Activated naive CD4-positive, alpha-beta T cell treated with anti-CD3 and anti-CD28 coated beads, Interleukin-2, amount 10 ng/mL, durations not matched to agents 7 days and 5 days (primary cell): ENCODE measurements around the gene NCK1.

ENCODE experiments used
- CTCF ChIA-PET: fragments of 350-600 bp; sonication (Branson Sonifier 250); formaldehyde crosslinking; loops from one replicate; lab custom pipeline; 2021; ENCODE audit warnings: antibody characterized with exemption; lab: Charles Lee
- DNase-seq: peaks from one replicate; pipeline ENCODE4 v3.0.0-alpha.2; 2020
- H3K27ac Mint-ChIP-seq: one replicate; pipeline ENCODE4 v1.8.0; 2021; ENCODE audit warnings: mild to moderate bottlenecking, moderate library complexity, mixed read lengths
- H3K27me3 Mint-ChIP-seq: one replicate; pipeline ENCODE4 v1.8.0; 2021; ENCODE audit warnings: mild to moderate bottlenecking, mixed read lengths
- H3K36me3 Mint-ChIP-seq: one replicate; pipeline ENCODE4 v1.8.0; 2021; ENCODE audit warnings: mixed read lengths
- H3K4me1 Mint-ChIP-seq: one replicate; pipeline ENCODE4 v1.8.0; 2021; ENCODE audit warnings: mixed read lengths
- H3K4me3 Mint-ChIP-seq: one replicate; pipeline ENCODE4 v1.8.0; 2021; ENCODE audit warnings: mild to moderate bottlenecking, moderate library complexity, mixed read lengths
- H3K9me3 Mint-ChIP-seq: one replicate; pipeline ENCODE4 v1.8.0; 2021; ENCODE audit warnings: mixed read lengths

The NCK1 gene

DNA sequence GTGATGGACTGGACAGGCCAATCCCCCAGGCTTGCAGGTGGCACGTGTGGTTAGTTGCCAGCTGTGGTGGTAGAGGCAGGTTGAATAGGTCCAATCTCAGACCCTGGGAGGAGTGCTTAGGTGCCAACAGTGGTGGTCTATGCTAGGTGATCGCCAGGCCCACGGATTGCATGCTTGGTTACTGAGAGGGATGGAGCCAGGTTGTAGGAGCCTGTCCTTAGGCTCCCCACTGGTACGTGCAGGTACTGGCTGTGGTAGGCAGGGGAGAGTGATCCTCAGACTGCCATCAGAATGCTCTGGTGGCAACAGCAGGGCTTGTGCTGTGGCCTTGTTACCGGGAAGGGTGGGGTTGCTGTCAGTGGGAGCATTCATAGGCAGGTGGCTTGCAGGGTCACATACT, 44.7 kb downstream of the NCK1 start:
- CTCF ChIA-PET: interaction anchor here (1.5 kb wide), 1 partner anchor 107 kb away, joined by 3 read pairs; no protein-coding TSS in a partner anchor
- DNase-seq: no peak
- Mint-ChIP-seq H3K36me3 (peaks cover 38% of the 10 kb centered on the region), H3K4me1 (peaks cover 34% of the 10 kb centered on the region), H3K4me3 (no peak overlapping the region), H3K27me3 (no peaks in the 10 kb centered on the region), H3K27ac (no peak overlapping the region), H3K9me3 (peaks cover 25% of the 10 kb centered on the region)

- Mint-ChIP-seq H3K27ac (no peak overlapping the region), H3K27me3 (no peaks in the 10 kb centered on the region), H3K4me3 (no peak overlapping the region), H3K9me3 (peaks cover 24% of the 10 kb centered on the region), H3K36me3 (peaks cover 39% of the 10 kb centered on the region), H3K4me1 (peaks cover 36% of the 10 kb centered on the region)
- CTCF ChIA-PET: interaction anchor here (1.5 kb wide), 1 partner anchor 105 kb away, joined by 3 read pairs; no protein-coding TSS in a partner anchor
- DNase-seq: no peak
Measured at GRCh38 chr3:136908297-136908696, 46.3 kb downstream of the NCK1 start.

GRCh38 chr3:136909187-136909586, 47.2 kb downstream of the NCK1 start:
- CTCF ChIA-PET: no interaction called here
- H3K27ac Mint-ChIP-seq: no peak overlapping the region
- peaks cover 36% of the 10 kb centered on the region for H3K4me1 Mint-ChIP-seq
- H3K4me3 Mint-ChIP-seq: no peak overlapping the region
- no peaks in the 10 kb centered on the region for H3K27me3 Mint-ChIP-seq
- H3K36me3 Mint-ChIP-seq: peaks cover 41% of the 10 kb centered on the region
- no peak for DNase-seq
- H3K9me3 Mint-ChIP-seq: peaks cover 20% of the 10 kb centered on the region

DNA sequence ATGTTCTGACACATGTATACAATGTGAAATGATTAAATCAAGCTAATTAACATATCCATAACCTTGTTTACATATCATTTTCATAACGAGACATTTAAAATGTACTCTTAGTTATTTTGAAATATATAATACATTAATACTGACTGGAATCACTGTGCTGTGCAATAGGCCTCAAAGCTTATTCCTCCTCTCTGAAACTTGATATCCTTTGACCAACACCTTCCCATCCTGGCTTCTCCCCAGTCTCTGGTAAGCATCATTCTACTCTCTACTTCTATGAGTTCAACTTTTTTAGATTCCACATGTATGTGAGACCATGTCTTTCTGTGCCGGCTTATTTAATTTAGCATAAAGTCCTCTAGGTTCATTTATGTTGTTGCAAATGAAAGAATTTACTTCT, 48.7 kb downstream of the NCK1 start:
- CTCF ChIA-PET: interaction anchor here (1.0 kb wide), 1 partner anchor 152 kb away, joined by 6 read pairs; no protein-coding TSS in a partner anchor
- no peak overlapping the region for H3K4me3 Mint-ChIP-seq
- peaks cover 40% of the 10 kb centered on the region for H3K36me3 Mint-ChIP-seq
- peaks cover 36% of the 10 kb centered on the region for H3K4me1 Mint-ChIP-seq
- peaks cover 9% of the 10 kb centered on the region for H3K9me3 Mint-ChIP-seq
- no peak for DNase-seq
- no peak overlapping the region for H3K27ac Mint-ChIP-seq
- no peaks in the 10 kb centered on the region for H3K27me3 Mint-ChIP-seq

- Mint-ChIP-seq H3K27ac (no peak overlapping the region), H3K27me3 (no peaks in the 10 kb centered on the region), H3K4me1 (peaks cover 32% of the 10 kb centered on the region), H3K36me3 (peaks cover 36% of the 10 kb centered on the region), H3K9me3 (peaks cover 7% of the 10 kb centered on the region), H3K4me3 (no peak overlapping the region)
- no peak for DNase-seq
- CTCF ChIA-PET: no interaction called here
Measured at GRCh38 chr3:136913168-136913567, 51.2 kb downstream of the NCK1 start.

GRCh38 chr3:136914739-136915138, 52.7 kb downstream of the NCK1 start:
- no peak overlapping the region for H3K4me3 Mint-ChIP-seq
- H3K27ac Mint-ChIP-seq: no peak overlapping the region
- no peak for DNase-seq
- H3K36me3 Mint-ChIP-seq: peaks cover 36% of the 10 kb centered on the region
- peaks cover 7% of the 10 kb centered on the region for H3K9me3 Mint-ChIP-seq
- CTCF ChIA-PET: no interaction called here
- no peaks in the 10 kb centered on the region for H3K27me3 Mint-ChIP-seq
- peaks cover 33% of the 10 kb centered on the region for H3K4me1 Mint-ChIP-seq

GRCh38 chr3:136916223-136916622, 54.2 kb downstream of the NCK1 start:
- H3K36me3 Mint-ChIP-seq: peaks cover 37% of the 10 kb centered on the region
- no peak overlapping the region for H3K4me3 Mint-ChIP-seq
- H3K27ac Mint-ChIP-seq: no peak overlapping the region
- H3K4me1 Mint-ChIP-seq: peaks cover 45% of the 10 kb centered on the region
- no peaks in the 10 kb centered on the region for H3K27me3 Mint-ChIP-seq
- CTCF ChIA-PET: no interaction called here
- peaks cover 7% of the 10 kb centered on the region for H3K9me3 Mint-ChIP-seq
- DNase-seq: no peak

- peaks cover 21% of the 10 kb centered on the region for H3K36me3 Mint-ChIP-seq
- DNase-seq: no peak
- no peaks in the 10 kb centered on the region for H3K27me3 Mint-ChIP-seq
- CTCF ChIA-PET: interaction anchor here (0.8 kb wide), 1 partner anchor 33 kb away, joined by 4 read pairs; no protein-coding TSS in a partner anchor
- H3K27ac Mint-ChIP-seq: peak overlapping the region; percentile 75
- peaks cover 3% of the 10 kb centered on the region for H3K9me3 Mint-ChIP-seq
- peaks cover 50% of the 10 kb centered on the region for H3K4me1 Mint-ChIP-seq
- H3K4me3 Mint-ChIP-seq: no peak overlapping the region
Measured at GRCh38 chr3:136919799-136920580, 58.0 kb downstream of the NCK1 start.

DNA sequence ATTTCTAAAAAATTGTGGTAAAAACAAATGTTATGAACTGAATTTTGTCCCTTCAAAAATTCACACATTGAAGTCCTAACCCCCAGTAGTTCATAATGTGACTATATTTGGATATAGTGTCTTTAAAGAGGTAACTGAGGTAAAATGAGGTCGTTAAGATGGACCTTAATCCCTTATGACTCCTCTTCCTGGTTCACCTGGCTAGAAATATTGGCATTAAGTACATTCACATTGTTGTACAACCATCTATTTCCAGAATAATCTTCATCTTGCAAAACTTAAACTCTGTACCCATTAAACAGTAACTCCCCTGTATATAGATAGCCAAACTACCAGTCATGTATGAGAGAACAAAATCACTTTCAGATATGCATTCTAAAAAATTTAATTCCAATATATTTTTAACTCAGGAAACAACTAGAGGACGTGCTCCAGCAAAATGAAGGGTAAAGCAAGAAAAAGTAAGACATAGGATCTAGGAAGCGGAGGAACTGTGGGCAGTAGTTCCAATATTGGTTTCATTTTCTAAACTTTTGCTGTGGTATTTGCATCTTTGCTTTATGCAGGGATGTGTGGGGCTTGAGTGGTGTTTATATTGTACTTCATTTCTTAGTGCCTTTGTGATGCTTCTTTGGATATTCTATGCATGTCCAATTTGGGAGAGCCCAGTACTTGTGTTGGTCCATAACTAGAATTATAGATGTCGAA, 59.0 kb downstream of the NCK1 start:
- peaks cover 50% of the 10 kb centered on the region for H3K4me1 Mint-ChIP-seq
- peak overlapping the region; percentile 81 for H3K27ac Mint-ChIP-seq
- no peaks in the 10 kb centered on the region for H3K27me3 Mint-ChIP-seq
- no peak for DNase-seq
- peaks cover 13% of the 10 kb centered on the region for H3K36me3 Mint-ChIP-seq
- CTCF ChIA-PET: no interaction called here
- H3K4me3 Mint-ChIP-seq: no peak overlapping the region
- H3K9me3 Mint-ChIP-seq: peaks cover 3% of the 10 kb centered on the region

GRCh38 chr3:136925425-136926190, 63.6 kb downstream of the NCK1 start:
- Mint-ChIP-seq H3K4me3 (no peak overlapping the region), H3K27me3 (no peaks in the 10 kb centered on the region), H3K9me3 (peaks cover 3% of the 10 kb centered on the region), H3K4me1 (peaks cover 38% of the 10 kb centered on the region), H3K27ac (no peak overlapping the region), H3K36me3 (peaks cover 33% of the 10 kb centered on the region)
- no peak for DNase-seq
- CTCF ChIA-PET: no interaction called here

DNA sequence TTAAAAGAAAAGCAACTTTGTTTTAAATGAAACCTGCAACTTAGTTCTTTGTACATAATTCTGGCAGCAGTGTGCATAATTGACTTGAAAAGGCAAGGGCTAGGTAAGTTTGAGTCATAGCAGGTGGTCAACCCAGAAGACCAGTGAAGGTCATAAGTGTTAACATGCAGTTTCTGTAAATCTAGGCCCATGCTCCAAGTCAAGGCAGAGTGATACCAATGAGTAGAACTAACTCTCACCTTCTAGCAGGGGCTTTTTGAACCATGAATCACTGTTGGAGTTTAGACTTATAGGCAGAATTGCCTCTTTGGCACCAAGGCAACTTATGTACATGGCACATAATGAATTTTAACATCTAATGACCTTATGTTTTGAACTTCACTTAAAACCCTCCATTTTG, 66.2 kb downstream of the NCK1 start:
- DNase-seq: no peak
- no peaks in the 10 kb centered on the region for H3K9me3 Mint-ChIP-seq
- CTCF ChIA-PET: no interaction called here
- H3K27me3 Mint-ChIP-seq: no peaks in the 10 kb centered on the region
- H3K4me1 Mint-ChIP-seq: peaks cover 35% of the 10 kb centered on the region
- peaks cover 28% of the 10 kb centered on the region for H3K36me3 Mint-ChIP-seq
- no peak overlapping the region for H3K4me3 Mint-ChIP-seq
- no peak overlapping the region for H3K27ac Mint-ChIP-seq

- CTCF ChIA-PET: no interaction called here
- peaks cover 40% of the 10 kb centered on the region for H3K36me3 Mint-ChIP-seq
- H3K27me3 Mint-ChIP-seq: no peaks in the 10 kb centered on the region
- H3K27ac Mint-ChIP-seq: no peak overlapping the region
- H3K4me1 Mint-ChIP-seq: peaks cover 35% of the 10 kb centered on the region
- DNase-seq: no peak
- H3K9me3 Mint-ChIP-seq: no peaks in the 10 kb centered on the region
- H3K4me3 Mint-ChIP-seq: no peak overlapping the region
Measured at GRCh38 chr3:136929977-136930670, 68.1 kb downstream of the NCK1 start.

GRCh38 chr3:136931606-136932005, 69.6 kb downstream of the NCK1 start:
- Mint-ChIP-seq H3K4me1 (peaks cover 35% of the 10 kb centered on the region), H3K27ac (no peak overlapping the region), H3K36me3 (peaks cover 47% of the 10 kb centered on the region), H3K27me3 (no peaks in the 10 kb centered on the region), H3K4me3 (no peak overlapping the region), H3K9me3 (peaks cover 3% of the 10 kb centered on the region)
- CTCF ChIA-PET: no interaction called here
- no peak for DNase-seq

GRCh38 chr3:136932523-136932922, 70.5 kb downstream of the NCK1 start:
- no peaks in the 10 kb centered on the region for H3K27me3 Mint-ChIP-seq
- H3K36me3 Mint-ChIP-seq: peaks cover 50% of the 10 kb centered on the region
- peaks cover 33% of the 10 kb centered on the region for H3K4me1 Mint-ChIP-seq
- peaks cover 5% of the 10 kb centered on the region for H3K9me3 Mint-ChIP-seq
- no peak overlapping the region for H3K27ac Mint-ChIP-seq
- H3K4me3 Mint-ChIP-seq: no peak overlapping the region
- CTCF ChIA-PET: no interaction called here
- DNase-seq: no peak
